ENCODE results near the gene CD9. TPM values are rescaled to one million over a fixed set of nuclear protein-coding genes. Genes with fewer than 3 reads are reported as not detected.

The CD9 gene
- total and polyA plus RNA-seq, 2 donors (not counting 1 experiment from before 2014, with no cell fraction given): 7.2 to 12.8 TPM

DNA sequence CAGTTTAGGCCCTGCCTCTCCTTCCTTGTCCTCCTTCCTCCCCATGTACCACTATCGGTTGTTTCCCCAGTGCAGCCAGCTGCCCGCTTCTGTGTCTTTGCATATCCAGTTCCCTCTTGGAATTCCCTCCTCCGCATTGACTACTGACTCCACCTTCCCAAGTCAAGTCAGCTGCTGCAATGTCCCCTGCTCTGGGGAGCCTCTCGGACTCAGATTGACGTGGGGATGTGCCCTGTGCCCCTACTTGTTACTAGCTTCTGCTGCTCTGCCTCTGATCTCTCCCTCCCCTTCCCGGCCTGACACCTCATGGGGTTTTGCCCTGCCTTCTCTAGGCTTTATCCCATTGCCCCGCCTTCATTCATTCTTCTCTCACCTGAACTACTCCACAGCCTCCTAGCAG is 2.1 kb upstream of the CD9 start:
- POLR2A ChIA-PET: no interaction called here
- Histone ChIP-seq H3K9ac (ENCODE audit: low read length) (no peak overlapping the region), H3K27ac (ENCODE audit: low read length in 2 of 2) (no peak overlapping the region), H3K4me3 (ENCODE audit: control extremely low read depth in 1 of 5, extremely low read depth in 1 of 5, insufficient read depth in 1 of 5, low read depth in 2 of 5, low read length in 4 of 5) (no peak overlapping the region), H3K27me3 (replicated peaks in 1 of 4; ENCODE audit: control extremely low read depth in 1 of 4, control insufficient read depth in 3 of 4, insufficient read depth in 4 of 4, low read length in 3 of 4) (peaks cover 0 to 38% (median 16%) of the 10 kb centered on the region in 4 experiments), H3K79me2 (ENCODE audit: control insufficient read depth, insufficient read depth, low read length) (no peaks in the 10 kb centered on the region), H4K20me1 (ENCODE audit: control insufficient read depth, insufficient read depth, low read length, poor library complexity, severe bottlenecking) (no peaks in the 10 kb centered on the region), H2AFZ (ENCODE audit: insufficient read depth, low read depth, low read length, poor library complexity, severe bottlenecking) (no peak overlapping the region), H3K4me2 (replicated peaks; ENCODE audit: low read depth, low read length, poor library complexity, severe bottlenecking) (no peak overlapping the region), H3K36me3 (replicated peaks in 1 of 2; ENCODE audit: control extremely low read depth in 1 of 2, control insufficient read depth in 1 of 2, extremely low read depth in 1 of 2, insufficient read depth in 2 of 2, low read length in 1 of 2) (no peaks in the 10 kb centered on the region), H3K9me3 (ENCODE audit: control extremely low read depth in 1 of 3, control insufficient read depth in 2 of 3, insufficient read depth in 1 of 3, low read length in 2 of 3) (peaks cover 0 to 6% (median 0%) of the 10 kb centered on the region in 3 donors), H3K4me1 (ENCODE audit: control insufficient read depth in 2 of 2, insufficient read depth in 2 of 2, low read length in 2 of 2) (peaks cover 32 to 42% of the 10 kb centered on the region in 2 donors)
- Mint-ChIP-seq H3K27me3 (peaks cover 43% of the 10 kb centered on the region), H3K27ac (peak overlapping the region; percentile 18), H3K4me1 (peaks cover 37% of the 10 kb centered on the region), H3K9me3 (ENCODE audit: insufficient read depth) (no peaks in the 10 kb centered on the region), H3K4me3 (peak overlapping the region; percentile 10)
- intact Hi-C loops (cut with micrococcal nuclease): loop anchor here (5.0 to 10.0 kb wide), 2 partner anchors 34 to 133 kb away; no protein-coding TSS in a partner anchor
- DNase-seq: no peak
- TF ChIP-seq, protein P1, sequence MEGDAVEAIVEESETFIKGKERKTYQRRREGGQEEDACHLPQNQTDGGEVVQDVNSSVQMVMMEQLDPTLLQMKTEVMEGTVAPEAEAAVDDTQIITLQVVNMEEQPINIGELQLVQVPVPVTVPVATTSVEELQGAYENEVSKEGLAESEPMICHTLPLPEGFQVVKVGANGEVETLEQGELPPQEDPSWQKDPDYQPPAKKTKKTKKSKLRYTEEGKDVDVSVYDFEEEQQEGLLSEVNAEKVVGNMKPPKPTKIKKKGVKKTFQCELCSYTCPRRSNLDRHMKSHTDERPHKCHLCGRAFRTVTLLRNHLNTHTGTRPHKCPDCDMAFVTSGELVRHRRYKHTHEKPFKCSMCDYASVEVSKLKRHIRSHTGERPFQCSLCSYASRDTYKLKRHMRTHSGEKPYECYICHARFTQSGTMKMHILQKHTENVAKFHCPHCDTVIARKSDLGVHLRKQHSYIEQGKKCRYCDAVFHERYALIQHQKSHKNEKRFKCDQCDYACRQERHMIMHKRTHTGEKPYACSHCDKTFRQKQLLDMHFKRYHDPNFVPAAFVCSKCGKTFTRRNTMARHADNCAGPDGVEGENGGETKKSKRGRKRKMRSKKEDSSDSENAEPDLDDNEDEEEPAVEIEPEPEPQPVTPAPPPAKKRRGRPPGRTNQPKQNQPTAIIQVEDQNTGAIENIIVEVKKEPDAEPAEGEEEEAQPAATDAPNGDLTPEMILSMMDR (IDR thresholded peaks at IDR 0.05): no peak
- TF ChIP-seq EZH2 (IDR thresholded peaks at IDR 0.05; ENCODE audit: borderline replicate concordance, insufficient read depth, low read depth, low read length, poor library complexity, severe bottlenecking): no peak
- ATAC-seq (ENCODE audit: low read depth): no peak
- CTCF ChIA-PET: interaction anchor here (9.3 kb wide), 1 partner anchor 79 kb away, joined by 127 read pairs; no protein-coding TSS in a partner anchor
- WGBS (ENCODE audit: insufficient coverage): 91% methylated on average over 7 of the region's 7 CpGs

DNA sequence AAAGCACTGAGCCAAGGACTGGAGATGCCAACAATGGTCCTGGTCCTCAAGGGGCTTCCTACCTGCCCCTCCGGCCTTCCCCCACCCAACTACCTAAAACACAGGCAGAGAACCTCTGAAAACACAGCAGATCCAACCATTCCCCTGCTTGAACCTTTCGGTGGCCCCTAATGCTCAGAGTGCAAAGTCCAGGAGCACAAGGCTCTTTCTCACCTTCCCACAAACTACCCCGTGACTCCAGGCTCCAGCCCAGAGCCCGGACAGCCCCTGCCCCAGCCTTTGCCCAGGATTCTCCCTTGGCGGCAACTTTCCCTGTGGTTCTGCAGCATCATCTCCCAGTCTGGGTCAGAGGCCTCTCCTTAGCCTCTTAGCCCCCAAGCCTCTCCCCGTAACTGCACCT is 1.6 kb upstream of the CD9 start:
- POLR2A ChIA-PET: interaction anchor here (0.6 kb wide), 1 partner anchor 346 kb away, joined by 5 read pairs; no protein-coding TSS in a partner anchor
- no peak for DNase-seq
- peaks cover 32 to 39% of the 10 kb centered on the region in 2 donors for H3K4me1 ChIP-seq (ENCODE audit: control insufficient read depth in 2 of 2, insufficient read depth in 2 of 2, low read length in 2 of 2)
- no peak overlapping the region for H2AFZ ChIP-seq (ENCODE audit: insufficient read depth, low read depth, low read length, poor library complexity, severe bottlenecking)
- no peaks in the 10 kb centered on the region for H3K9me3 Mint-ChIP-seq (ENCODE audit: insufficient read depth)
- 97% methylated on average over 5 of the region's 6 CpGs for WGBS (ENCODE audit: insufficient coverage)
- H3K27me3 Mint-ChIP-seq: peaks cover 41% of the 10 kb centered on the region
- CTCF ChIA-PET: interaction anchor here (9.3 kb wide), 1 partner anchor 78 kb away, joined by 127 read pairs; no protein-coding TSS in a partner anchor
- no peak overlapping the region for H3K4me3 ChIP-seq (ENCODE audit: control extremely low read depth in 1 of 5, extremely low read depth in 1 of 5, insufficient read depth in 1 of 5, low read depth in 2 of 5, low read length in 4 of 5)
- H3K4me2 ChIP-seq (replicated peaks; ENCODE audit: low read depth, low read length, poor library complexity, severe bottlenecking): no peak overlapping the region
- intact Hi-C loops (cut with micrococcal nuclease): loop anchor here (5.0 to 10.0 kb wide), 2 partner anchors 34 to 134 kb away; no protein-coding TSS in a partner anchor
- H3K9me3 ChIP-seq (ENCODE audit: control extremely low read depth in 1 of 3, control insufficient read depth in 2 of 3, insufficient read depth in 1 of 3, low read length in 2 of 3): peaks cover 0 to 6% (median 0%) of the 10 kb centered on the region in 3 donors
- H3K4me1 Mint-ChIP-seq: peaks cover 37% of the 10 kb centered on the region
- H3K27ac ChIP-seq (ENCODE audit: low read length in 2 of 2): no peak overlapping the region
- H3K9ac ChIP-seq (ENCODE audit: low read length): no peak overlapping the region
- H3K79me2 ChIP-seq (ENCODE audit: control insufficient read depth, insufficient read depth, low read length): no peaks in the 10 kb centered on the region
- no peaks in the 10 kb centered on the region for H3K36me3 ChIP-seq (replicated peaks in 1 of 2; ENCODE audit: control extremely low read depth in 1 of 2, control insufficient read depth in 1 of 2, extremely low read depth in 1 of 2, insufficient read depth in 2 of 2, low read length in 1 of 2)
- TF ChIP-seq, protein P1 (IDR thresholded peaks at IDR 0.05): no peak
- no peak for TF ChIP-seq EZH2 (IDR thresholded peaks at IDR 0.05; ENCODE audit: borderline replicate concordance, insufficient read depth, low read depth, low read length, poor library complexity, severe bottlenecking)
- H3K27me3 ChIP-seq (replicated peaks in 1 of 4; ENCODE audit: control extremely low read depth in 1 of 4, control insufficient read depth in 3 of 4, insufficient read depth in 4 of 4, low read length in 3 of 4): peaks cover 0 to 38% (median 19%) of the 10 kb centered on the region in 4 experiments
- no peak for ATAC-seq (ENCODE audit: low read depth)
- no peaks in the 10 kb centered on the region for H4K20me1 ChIP-seq (ENCODE audit: control insufficient read depth, insufficient read depth, low read length, poor library complexity, severe bottlenecking)
- no peak overlapping the region for H3K27ac Mint-ChIP-seq
- no peak overlapping the region for H3K4me3 Mint-ChIP-seq

All from B cell (primary cell).